ENCODE results near the gene DPH5.

DNA sequence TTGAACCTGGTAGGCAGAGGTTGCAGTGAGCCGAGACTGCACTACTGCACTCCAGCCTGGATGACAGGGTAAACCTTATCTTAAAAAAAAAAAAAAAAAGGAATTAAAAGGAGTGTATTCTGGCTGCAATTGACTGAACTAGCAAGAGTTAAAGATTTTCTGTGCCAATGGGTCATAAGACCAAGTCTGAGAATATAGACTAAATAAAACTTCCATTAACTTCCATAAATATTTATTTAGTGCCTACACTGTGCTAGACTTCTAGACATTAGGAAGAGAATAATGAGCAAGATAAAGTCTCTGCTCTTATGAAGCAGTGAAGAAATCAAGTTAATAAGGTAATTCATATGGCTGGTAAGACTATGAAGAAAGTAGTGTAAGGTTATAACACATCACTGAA, 27.2 kb downstream of the DPH5 start:
- TF ChIP-seq, protein P1, sequence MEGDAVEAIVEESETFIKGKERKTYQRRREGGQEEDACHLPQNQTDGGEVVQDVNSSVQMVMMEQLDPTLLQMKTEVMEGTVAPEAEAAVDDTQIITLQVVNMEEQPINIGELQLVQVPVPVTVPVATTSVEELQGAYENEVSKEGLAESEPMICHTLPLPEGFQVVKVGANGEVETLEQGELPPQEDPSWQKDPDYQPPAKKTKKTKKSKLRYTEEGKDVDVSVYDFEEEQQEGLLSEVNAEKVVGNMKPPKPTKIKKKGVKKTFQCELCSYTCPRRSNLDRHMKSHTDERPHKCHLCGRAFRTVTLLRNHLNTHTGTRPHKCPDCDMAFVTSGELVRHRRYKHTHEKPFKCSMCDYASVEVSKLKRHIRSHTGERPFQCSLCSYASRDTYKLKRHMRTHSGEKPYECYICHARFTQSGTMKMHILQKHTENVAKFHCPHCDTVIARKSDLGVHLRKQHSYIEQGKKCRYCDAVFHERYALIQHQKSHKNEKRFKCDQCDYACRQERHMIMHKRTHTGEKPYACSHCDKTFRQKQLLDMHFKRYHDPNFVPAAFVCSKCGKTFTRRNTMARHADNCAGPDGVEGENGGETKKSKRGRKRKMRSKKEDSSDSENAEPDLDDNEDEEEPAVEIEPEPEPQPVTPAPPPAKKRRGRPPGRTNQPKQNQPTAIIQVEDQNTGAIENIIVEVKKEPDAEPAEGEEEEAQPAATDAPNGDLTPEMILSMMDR (IDR thresholded peaks at IDR 0.05) = no peak
- TF ChIP-seq POLR2A (IDR thresholded peaks at IDR 0.05) = no peak
